Cardiac fibroblast (primary cell): ENCODE data around the gene LGSN.
"Not testable (repeated sequence)": the region's sequence is repeated elsewhere in the genome, so short reads cannot be mapped to it uniquely, and the experiment has no call there.

Source experiments
- DNase-seq, 2 donors: peaks; one replicate each; pipeline versions ENCODE4 v3.0.0 to v3.0.0-alpha.2; 2010; ENCODE audit warnings: low read depth in 2 of 2
- H3K4me3 ChIP-seq, 2 donors: replicated peaks in 1 of 2; 1 replicate in 1 of 2; 2 replicates in 1 of 2; pipeline ENCODE4 v1.5.1; 2011; ENCODE audit warnings: low read depth in 2 of 2, low read length in 2 of 2, mild to moderate bottlenecking in 2 of 2, moderate library complexity in 1 of 2
- TF ChIP-seq, protein P1 (sequence below): IDR thresholded peaks from one replicate; pipeline ENCODE4 v1.5.1; 2011; ENCODE audit warnings: low read depth, mild to moderate bottlenecking, low read length, inconsistent platforms

The LGSN gene

DNA sequence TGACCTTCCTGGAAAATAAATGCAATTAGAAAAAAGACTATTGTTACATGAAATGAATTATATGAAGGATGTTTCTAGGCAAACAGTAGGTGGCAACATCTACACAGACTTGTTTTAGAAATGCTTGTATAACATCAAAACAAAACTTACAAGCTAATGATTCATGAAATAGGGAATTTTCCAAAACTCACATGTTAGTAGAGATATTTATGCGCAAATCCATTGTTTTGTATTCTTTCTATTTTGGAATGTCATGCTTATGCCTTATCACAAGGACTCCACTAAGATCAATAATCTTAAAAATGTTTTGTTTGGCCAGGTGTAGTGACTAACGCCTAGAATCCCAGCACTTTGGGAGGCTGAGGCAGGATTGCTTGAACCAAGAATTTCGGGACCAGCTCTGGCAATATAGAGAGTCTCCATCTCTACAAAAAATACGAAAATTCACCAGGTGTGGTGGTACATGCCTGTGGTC lies 32.3 kb upstream of the LGSN start:
- TF ChIP-seq, protein P1, sequence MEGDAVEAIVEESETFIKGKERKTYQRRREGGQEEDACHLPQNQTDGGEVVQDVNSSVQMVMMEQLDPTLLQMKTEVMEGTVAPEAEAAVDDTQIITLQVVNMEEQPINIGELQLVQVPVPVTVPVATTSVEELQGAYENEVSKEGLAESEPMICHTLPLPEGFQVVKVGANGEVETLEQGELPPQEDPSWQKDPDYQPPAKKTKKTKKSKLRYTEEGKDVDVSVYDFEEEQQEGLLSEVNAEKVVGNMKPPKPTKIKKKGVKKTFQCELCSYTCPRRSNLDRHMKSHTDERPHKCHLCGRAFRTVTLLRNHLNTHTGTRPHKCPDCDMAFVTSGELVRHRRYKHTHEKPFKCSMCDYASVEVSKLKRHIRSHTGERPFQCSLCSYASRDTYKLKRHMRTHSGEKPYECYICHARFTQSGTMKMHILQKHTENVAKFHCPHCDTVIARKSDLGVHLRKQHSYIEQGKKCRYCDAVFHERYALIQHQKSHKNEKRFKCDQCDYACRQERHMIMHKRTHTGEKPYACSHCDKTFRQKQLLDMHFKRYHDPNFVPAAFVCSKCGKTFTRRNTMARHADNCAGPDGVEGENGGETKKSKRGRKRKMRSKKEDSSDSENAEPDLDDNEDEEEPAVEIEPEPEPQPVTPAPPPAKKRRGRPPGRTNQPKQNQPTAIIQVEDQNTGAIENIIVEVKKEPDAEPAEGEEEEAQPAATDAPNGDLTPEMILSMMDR = peak; percentile 42
- DNase-seq = peak; percentile 80 to 83
- no peak overlapping the region for H3K4me3 ChIP-seq

DNA sequence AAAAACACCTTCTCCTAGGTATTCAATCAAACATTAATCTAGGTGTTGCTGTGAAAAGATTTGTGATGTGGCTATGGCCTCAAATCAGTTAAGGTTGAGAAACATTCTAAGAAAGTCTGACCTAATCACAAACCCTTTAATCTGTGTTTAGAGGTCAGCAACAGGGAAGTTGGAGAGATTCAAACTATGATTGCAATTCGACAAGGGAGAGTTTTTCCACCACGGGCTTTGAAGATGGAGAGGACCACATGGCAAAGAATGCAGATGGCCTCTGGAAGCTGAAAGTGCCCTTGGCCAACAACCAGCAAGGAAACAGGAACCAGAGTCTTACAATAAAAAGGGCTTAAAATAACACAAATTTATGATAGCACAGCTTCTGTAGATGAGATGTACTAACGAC lies 29.6 kb upstream of the LGSN start:
- TF ChIP-seq, protein P1 = no peak
- H3K4me3 ChIP-seq = no peak overlapping the region
- no peak for DNase-seq

DNA sequence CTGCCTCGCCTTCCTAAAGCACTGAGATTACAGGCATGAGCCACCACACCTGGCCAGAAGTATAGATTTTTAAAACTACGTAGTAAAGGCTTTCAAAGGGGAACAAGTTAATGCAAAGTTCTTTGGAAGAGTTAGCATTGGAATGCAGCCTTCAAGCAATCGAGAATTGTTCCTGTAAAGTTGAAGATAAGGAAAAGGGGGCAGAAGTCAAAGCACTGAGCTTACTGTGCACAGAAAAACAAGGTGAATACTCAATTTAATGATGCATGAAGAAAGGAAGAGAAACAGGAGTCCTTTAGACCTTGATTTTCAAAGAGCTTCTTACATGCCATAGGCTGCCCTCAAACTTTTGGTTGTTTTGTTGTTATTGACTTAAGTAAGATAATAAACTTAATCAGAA lies 29.1 kb upstream of the LGSN start:
- TF ChIP-seq, protein P1 = no peak
- H3K4me3 ChIP-seq = no peak overlapping the region
- DNase-seq = no peak

DNA sequence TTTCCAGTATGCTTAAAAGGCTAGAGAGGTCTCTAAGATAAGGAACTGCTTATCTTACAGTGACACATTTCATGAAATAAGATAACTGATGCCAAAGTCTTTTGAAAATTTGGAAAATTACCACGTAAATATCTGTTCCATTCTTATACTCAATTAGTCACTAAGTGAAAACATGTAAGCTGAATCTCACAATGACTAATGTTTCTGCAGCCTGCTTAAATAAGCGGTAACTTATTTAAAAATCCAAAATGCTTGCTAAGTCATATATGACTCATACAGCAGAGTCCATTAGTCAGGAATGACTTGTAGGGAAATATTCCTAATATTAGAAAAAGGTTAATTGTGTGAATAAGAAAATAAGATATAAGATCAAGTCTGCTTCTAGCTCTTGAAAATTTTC lies 27.8 kb upstream of the LGSN start:
- no peak overlapping the region for H3K4me3 ChIP-seq
- TF ChIP-seq, protein P1 = no peak
- DNase-seq = peak; percentile 71 to 93

DNA sequence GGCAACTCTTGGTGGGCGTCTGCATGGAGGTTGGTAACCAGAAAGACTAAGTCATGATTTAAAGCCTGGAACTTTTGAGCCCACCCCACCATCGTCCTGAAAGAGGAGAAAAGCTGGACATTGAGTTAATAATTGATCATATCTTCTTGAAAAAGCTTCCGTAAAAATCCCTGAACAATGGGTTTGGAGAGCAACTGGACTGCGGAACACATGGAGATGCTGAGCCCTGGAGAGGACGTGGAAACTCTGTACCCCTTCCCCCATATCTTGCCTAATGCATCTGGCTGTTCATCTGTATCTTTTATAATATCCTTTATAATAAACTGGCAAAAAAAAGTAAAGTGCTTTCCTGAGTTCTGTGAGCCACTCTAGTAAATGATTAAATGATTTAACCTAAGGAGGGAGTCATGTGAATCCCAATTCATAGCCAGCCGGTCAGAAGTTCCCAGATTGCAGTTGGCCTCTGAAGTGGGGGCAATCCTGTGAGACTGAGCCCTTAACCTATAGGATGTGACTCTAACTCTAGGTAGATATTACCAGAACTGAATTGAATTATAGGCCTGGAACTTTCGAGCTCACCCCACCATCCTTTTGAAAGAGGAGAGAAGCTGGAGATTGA lies 26.5 kb upstream of the LGSN start:
- TF ChIP-seq, protein P1 = no peak
- no peak overlapping the region for H3K4me3 ChIP-seq
- DNase-seq = no peak

DNA sequence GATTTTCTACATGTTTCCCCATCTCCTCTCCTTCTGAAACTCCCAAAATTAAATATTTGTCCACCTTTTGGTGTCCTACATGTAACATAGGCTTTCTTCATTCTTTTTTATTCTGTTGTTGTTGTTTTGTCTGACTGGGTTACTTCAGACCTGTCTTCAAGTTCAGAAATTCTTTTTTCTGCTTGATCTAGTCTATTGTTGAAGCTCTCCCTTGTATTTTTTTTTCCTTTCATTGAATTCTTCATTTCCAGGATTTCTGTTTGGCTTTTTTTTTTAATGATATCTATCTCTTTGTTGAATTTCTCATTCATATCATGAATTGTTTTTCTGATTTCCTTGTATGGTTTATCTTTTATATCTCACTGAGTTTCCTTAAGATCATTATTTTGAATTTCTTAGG lies 20.6 kb upstream of the LGSN start:
- TF ChIP-seq, protein P1 = no peak
- no peak overlapping the region for H3K4me3 ChIP-seq
- DNase-seq = no peak

DNA sequence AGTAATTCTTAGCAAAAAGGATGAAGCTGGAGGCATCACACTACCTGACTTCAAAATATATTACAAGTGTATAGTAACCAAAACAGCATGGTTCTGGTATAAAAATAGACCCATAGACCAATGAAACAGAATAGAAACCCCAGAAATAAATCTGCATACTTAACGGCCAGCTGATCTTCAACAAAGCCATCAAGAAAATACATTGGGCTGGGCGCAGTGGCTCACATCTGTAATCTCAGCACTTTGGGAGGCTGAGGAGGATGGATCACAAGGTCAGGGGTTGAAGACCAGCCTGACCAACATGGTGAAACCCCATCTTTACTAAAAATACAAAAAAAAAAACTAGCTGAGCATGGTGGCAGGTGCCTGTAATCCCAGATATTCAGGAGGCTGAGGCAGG lies 14.9 kb upstream of the LGSN start:
- not testable (repeated sequence) for H3K4me3 ChIP-seq, DNase-seq
